ENCODE measurements around the gene MIAT.

Gene MIAT

DNA sequence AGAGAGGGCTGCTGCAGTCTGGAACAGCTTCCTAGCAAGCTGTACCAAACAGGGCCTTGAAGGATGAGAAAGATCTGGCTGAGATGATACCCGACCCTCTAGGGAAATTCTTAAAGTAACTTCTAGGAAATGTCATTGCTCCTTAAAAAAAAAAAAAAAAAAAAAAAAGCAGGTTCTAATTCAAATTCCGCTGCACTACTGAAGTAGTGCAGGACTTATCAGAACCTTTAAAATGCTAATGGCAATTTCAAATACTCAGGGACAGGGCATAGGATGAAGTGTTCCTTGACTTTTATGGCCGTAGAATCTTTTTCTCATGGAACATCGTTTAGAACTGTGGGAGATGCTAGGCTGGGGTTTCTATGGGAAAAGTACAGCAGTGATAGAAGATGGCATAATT, 13.1 kb downstream of the MIAT start:
- no peak for DNase-seq

DNA sequence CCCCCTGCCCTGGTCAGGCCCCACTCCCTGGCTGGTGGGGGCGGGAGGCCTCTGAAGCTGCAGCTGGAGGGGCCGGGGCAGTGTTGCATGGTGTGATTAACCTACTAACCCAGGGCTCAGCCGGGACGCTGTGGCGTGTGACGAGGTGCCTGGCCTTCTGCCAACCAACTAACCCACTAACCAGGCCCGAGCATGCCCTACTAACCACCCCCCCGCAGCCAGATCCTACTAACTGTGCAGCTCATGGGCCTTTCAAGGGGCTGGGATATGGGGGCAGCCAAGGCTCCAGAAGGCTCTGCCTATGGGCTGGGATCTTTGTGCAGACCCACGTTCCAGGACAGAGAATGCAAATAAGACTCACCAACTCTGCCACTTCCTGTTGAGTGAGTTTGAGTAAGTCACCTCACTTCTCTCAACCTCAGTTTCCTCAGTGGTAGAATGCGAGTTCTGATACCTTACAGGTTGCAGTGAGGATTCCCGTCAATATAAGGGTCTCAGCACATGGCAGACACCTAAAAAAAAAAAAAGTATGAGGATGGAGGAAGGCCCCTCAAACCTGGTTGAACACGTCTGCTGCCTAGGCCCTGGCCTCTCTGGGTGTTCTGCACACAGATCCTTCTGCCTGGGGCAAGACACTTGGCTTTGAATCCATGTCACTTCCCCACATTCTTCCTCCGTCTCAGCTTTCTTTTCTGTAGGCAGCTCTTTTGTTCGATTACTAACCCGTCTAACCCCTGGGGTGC, 14.1 kb downstream of the MIAT start:
- no peak for DNase-seq

GRCh38 chr22:26672060-26672471, 14.7 kb downstream of the MIAT start:
- DNase-seq: no peak

DNA sequence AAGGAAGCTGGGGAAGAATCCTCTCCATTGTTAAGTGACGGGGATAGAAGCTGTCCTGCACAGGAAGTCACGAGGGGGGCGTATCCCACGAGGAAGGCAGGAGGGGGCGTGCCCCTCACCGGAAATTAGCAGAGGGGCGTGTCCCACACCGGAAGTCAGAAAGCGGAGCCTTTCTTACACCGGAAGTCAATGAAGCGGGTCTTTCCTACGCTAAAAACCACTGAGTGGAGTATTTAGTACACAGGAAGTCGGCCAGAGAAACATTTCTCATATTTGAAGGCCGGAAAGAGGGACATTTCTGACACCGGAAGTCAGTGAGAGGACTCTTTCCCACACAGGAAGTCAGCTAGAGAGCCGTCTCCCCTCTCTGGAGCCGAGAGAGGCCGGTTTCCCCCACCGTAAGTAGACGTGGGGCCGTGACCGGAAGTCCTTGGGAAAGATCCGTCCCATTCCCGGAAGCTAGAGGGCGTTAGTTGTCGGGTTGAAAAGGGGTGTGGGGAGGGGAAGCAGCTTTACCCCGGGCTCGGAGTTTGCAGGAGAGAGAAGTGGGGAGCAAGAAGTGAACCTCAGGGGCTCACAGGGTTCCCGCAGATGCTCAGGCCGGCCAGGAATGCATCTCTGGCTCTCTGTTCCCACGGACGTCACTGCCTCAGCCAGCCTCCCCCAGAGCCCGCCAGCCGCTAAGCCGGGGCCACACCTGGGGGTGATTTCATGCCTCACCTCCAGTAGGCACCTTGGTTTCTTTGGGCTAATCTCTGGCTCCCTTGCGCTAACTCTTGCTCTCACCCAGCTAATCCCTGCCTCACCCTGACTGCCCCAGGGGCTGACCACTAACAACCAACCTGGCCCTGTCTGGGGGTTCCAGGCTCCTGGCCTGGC, 15.4 kb downstream of the MIAT start:
- DNase-seq: peak; percentile 82 to 84

DNA sequence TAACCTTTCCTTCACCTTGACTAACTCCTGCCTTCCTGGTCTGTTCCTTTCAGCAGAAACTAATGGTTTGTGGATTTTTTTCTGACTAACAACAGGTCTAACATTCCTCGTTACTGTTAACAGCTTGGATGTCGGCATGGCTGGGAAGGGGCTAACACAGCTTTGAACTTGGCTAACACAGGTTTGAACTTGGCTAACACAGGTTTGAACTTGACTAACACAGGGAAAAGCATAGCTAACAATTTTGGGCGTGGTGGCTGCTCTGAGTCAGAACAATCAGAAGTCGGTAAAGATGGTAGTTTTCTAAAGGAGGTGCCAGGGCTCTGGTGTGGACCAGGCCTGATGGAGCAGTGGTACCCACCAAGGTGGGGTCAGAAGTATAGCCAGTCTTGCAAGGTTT, 16.1 kb downstream of the MIAT start:
- DNase-seq: no peak

- no peak for DNase-seq
Observed at GRCh38 chr22:26674211-26675190, 17.1 kb downstream of the MIAT start.

GRCh38 chr22:26675687-26676268, 18.4 kb downstream of the MIAT start:
- no peak for DNase-seq

GRCh38 chr22:26677217-26677616, 19.8 kb downstream of the MIAT start:
- no peak for DNase-seq

DNA sequence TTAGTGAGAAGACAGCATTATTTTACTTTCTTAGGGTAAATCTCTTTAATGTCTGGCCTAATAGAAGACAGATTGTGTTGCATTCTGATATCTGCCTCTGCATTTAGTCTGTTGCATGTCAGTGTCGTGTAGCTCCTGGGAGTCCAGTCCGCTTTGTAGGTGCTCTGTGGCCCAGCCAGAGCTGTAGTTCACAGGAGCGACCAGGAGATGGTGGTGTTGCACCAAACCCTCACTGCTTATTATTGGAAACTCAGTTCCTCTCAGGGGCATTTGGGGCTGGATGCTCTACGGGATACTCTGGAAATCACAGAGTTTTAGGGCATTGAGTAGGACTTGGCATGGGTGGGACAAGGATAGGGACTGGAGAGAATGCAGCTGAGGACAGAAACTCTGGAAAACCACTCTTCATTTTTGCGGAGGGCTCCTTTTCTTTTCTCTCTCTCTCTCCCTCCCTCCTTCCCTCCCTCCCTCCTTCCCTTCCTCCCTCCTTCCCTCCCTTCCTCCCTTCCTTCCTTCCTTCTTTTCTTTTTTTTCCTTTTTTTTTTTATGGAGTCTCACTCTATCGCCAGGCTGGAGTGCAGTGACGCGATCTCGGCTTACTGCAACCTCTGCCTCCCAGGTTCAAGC, 21.7 kb downstream of the MIAT start:
- DNase-seq: peak; percentile 9 to 34

GRCh38 chr22:26680485-26680884, 23.1 kb downstream of the MIAT start:
- no peak for DNase-seq

GRCh38 chr22:26681395-26681821, 24.0 kb downstream of the MIAT start:
- DNase-seq: no peak

DNA sequence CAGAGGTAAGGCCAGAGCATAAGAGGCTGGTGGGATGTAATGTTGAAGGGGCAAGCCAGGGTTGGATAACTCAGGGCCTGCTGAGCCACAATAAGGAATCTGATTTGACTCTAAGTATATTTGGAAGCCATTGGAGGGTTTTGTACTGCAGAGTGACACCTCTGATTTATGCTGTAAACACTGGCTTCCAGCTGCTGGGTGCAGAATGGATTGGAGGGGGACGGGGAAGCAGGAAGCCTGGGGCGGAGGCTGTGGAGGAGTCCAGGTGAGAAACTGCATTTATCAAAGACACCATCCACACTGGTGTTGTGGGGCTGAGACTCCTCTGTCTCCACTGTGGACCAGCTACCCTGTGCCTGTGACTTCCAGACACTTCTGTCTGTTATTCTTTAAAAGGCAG, 26.8 kb downstream of the MIAT start:
- DNase-seq: no peak

DNA sequence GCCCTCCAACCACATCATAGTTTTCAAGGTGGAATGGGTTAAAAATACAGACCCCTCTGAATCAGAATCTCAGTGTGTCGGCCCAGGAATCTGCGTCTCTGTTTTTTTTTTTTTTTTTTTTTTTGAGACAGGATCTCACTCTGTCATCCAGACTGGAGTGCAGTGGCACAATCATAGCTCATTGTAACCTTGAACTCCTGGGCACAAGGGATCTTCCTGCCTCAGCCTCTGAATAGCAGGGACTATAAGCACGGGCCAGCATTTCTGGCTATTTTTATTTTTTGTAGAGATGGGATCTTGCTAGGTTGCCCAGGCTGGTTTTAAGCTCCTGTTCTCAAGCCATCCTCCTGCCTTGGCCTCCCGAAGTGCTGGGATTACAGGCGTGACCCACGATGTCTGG, 28.2 kb downstream of the MIAT start:
- DNase-seq: no peak

DNA sequence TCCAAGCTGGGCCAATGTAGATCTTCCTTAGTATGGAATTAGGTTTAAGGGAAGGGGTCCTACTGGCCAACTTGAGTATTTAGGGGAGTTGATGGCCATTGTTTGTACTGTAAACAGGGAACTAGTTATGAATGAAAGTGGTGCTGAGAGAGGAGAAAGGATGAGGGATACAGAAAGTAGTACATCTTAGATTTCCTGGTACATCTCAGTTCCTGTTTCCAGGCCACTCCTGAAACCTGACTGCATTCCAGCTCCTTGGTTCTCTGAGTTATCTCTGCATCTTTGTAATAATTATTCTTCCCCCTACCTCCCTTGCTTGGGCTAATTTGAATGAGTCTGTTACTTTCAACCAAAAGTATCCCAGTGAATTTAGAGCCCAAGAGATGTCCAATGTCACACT, 30.1 kb downstream of the MIAT start:
- no peak for DNase-seq

DNA sequence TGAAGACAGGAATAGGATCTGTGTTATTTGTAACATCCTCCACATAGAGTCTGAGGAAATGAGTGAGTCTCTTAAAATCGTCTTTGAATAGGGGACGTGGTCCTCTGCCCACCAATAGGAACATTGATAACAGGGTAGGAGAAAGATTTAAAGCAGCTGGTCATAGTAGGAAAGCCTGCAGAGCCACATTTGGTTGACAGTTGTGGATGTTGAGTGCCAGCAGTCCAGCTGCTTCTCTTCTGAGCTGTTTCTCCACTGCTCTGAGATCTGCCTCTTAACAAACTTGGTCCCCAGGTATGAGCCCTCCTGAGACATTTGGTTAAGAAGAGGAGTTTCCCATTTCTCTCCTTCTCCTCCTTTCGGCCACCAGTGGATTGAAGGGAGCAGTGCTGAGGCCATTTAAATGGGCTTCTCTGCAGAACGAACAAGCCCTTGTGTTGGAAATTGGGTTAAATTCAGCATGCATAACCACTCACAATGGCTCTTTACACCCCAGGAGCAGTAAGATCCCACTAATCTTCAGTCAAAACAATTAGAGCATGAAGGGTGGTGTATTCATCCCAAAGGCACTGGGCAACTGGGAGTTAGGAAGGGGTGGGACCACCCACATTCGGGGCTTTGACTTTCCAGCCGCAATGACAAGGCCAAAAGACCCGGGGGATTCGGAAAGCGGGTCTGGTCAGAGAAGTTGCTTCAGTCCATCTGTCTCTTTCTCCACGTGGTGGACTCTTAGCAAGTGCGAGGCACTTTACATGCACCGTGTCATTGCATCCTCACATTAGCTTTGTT, 32.3 kb downstream of the MIAT start:
- DNase-seq: no peak

DNA sequence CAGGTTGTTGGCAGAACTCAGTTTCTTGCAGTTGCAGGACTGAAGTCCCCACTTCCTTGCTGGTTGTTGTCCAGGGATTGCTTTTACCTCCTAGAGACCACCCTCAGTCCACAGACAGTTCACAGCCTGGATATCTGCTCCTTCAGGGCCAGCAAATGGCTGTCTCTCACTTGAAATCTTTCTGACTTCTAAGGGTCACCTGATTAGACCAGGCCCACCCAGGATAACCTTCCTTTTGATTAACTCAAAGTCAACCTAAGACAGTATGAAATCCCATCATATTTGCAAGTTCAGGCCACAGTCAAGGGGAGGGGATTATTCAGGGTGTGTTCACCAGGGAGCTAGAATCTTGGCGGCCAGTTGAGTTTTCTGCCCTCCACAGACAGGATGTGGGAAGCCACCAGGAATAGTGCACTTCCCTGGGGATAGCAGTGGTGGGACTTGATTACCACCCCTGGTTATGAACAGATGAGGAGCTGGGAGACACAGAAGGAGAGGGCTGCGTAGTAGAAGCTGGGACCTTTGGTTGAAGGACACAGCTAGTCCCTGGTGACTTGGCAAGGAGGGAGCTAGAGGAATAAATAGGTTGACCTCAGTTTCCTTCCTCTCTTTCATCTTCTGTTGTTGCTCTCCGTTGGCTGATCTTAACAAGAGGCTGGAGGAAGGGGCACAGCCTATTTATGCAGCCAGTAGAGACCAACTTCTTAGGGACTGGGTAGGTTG, 33.4 kb downstream of the MIAT start:
- no peak for DNase-seq

GRCh38 chr22:26691377-26691716, 34.0 kb downstream of the MIAT start:
- DNase-seq: no peak

DNA sequence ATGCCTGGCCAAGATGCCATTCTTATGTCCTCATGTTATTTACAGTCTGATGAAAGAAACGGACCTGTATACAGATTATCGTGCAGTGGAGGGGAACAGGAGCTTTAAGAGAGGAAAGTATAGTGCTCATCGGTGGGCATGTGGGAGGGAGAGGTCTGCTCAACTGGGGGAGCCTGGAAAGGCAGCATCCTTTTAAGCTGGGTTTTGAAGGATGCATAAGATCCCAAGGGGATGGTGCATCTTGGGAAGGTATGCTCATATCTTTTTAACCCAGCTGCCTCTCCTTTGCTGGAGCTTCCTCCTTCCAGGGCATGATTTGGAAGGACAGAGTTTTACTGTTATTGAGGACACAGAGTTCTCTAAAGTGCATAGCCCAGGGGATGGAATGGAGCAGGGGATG, 34.8 kb downstream of the MIAT start:
- no peak for DNase-seq

GRCh38 chr22:26697151-26697550, 39.8 kb downstream of the MIAT start:
- no peak for DNase-seq

DNA sequence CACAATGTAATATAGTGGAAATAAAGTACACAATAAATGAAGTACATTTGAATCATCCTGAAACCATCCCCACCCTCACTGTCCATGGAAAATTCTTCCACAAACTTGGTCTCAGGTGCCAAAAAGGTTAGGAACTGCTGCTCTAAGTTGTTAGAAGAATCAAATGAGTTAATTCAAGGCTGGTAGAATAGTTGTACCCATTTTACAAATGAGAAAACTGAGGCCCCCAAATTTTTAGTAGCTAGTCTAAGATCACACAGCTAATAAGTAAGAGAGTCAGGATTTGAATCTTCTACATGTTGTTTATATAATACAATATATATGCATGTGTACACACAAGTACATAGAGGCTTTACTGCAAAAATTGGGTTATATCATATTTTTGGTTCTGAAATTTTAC, 43.1 kb downstream of the MIAT start:
- no peak for DNase-seq

DNA sequence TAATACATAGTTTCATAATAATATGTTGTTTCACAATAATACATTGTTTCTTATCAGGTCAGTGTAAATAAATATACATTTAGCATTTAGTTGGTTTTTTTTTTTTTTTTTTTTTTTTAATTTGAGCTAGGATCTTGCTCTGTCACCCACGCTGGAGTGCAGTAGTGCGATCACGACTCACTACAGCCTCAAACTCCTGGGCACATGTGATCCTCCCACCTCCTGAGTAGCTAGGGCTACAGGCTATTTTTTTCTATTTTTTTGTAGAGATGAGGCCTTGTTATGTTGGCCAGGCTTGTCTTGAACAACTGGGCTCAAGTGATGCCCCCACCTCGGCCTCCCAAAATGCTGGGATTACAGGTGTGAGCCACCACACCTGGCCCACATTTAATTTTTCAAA, 43.5 kb downstream of the MIAT start:
- no peak for DNase-seq
